H1 (cell line): ENCODE data around the gene ZNF608.

Source experiments
- CREB1 ChIP-seq: IDR thresholded peaks from 2 replicates; pipeline ENCODE4 v1.6.1; 2012; ENCODE audit warnings: inconsistent platforms
- CTCF ChIP-seq, 3 experiments: IDR thresholded peaks; 1 replicate in 2 of 3; 2 replicates in 1 of 3; pipeline versions ENCODE4 v1.5.1 to v1.6.1; 2011; ENCODE audit warnings: low read length in 3 of 3, mild to moderate bottlenecking in 3 of 3, inconsistent platforms in 2 of 3, low read depth in 1 of 3, moderate library complexity in 1 of 3; ENCODE audit not compliant: insufficient read depth in 1 of 3; ENCODE audit errors: control extremely low read depth in 1 of 3
- HDAC6 ChIP-seq: IDR thresholded peaks from one replicate; pipeline ENCODE4 v1.7.1; 2012; ENCODE audit warnings: low read depth, mild to moderate bottlenecking, inconsistent platforms, low read length, moderate library complexity
- POLR2A ChIP-seq, 2 experiments: IDR thresholded peaks; 1 replicate in 1 of 2; 2 replicates in 1 of 2; pipeline ENCODE4 v1.6.1; 2011; ENCODE audit warnings: low read depth in 2 of 2, low read length in 2 of 2, mild to moderate bottlenecking in 2 of 2; ENCODE audit errors: control extremely low read depth in 1 of 2
- TAF1 ChIP-seq: IDR thresholded peaks from 2 replicates; pipeline ENCODE4 v1.6.1; 2011; ENCODE audit warnings: mild to moderate bottlenecking, low read depth, low read length

- TF ChIP-seq POLR2A (IDR thresholded peaks at IDR 0.05; ENCODE audit: control extremely low read depth in 1 of 2, low read depth in 2 of 2, low read length in 2 of 2) (no peak), CTCF (IDR thresholded peaks at IDR 0.05; ENCODE audit: control extremely low read depth in 1 of 3, insufficient read depth in 1 of 3, low read depth in 1 of 3, low read length in 3 of 3) (no peak), TAF1 (no peak), CREB1 (no peak), HDAC6 (no peak)
These were observed at the start of gene ZNF608 for GRCh38 chr5:124745928-124746915.
